PC-3 (cell line): ENCODE results near the gene BEND3. TPM values are rescaled to one million over a fixed set of nuclear protein-coding genes. Genes with fewer than 3 reads are reported as not detected.
A peak's percentile ranks its signal among the peaks of the same experiment; 100 is the strongest.

Source experiments
- ATAC-seq: fragments of 200-7000 bp; cut with Tn5 transposase; 2 replicates; pipeline ENCODE4 v1.9.1; 2020; ENCODE audit warnings: mild to moderate bottlenecking, moderate library complexity
- BruUV-seq: library from RNA; stranded (reverse); fragments of 400-500 nt; replicated peaks from 2 replicates; lab custom pipeline; 2021; lab: Mats Ljungman, UMichigan
- CTCF ChIA-PET: fragments of 300-600 bp; sonication (Branson Sonifier 250); formaldehyde crosslinking; loops from one replicate; lab custom pipeline; 2022; ENCODE audit warnings: antibody characterized with exemption; lab: Charles Lee
- POLR2A ChIA-PET: fragments of 300-600 bp; sonication (Branson Sonifier 250); formaldehyde crosslinking; loops from one replicate; lab custom pipeline; 2022; ENCODE audit warnings: antibody characterized with exemption; ENCODE audit not compliant: unreplicated experiment; lab: Charles Lee
- DNase-seq: peaks from one replicate; pipeline ENCODE4 v3.0.0-alpha.2; 2015
- H2AFZ ChIP-seq: fragments of 300-600 bp; sonication (generic); 2 replicates; pipeline ENCODE4 v1.6.0; 2016; ENCODE audit warnings: antibody characterized with exemption, low read length
- H3F3A ChIP-seq: fragments of 300-600 bp; sonication (generic); one replicate; pipeline ENCODE4 v1.6.0; 2017; ENCODE audit warnings: antibody characterized with exemption, low read length, control low read depth, mild to moderate bottlenecking; ENCODE audit not compliant: unreplicated experiment
- H3K27ac ChIP-seq: fragments of 300-600 bp; sonication (generic); 2 replicates; pipeline ENCODE4 v1.5.1; 2016; ENCODE audit warnings: mild to moderate bottlenecking, low read length
- H3K27me3 ChIP-seq: fragments of 300-600 bp; sonication (generic); 2 replicates; pipeline ENCODE4 v1.6.1; 2016; ENCODE audit warnings: low read length, mixed read lengths
- H3K36me3 ChIP-seq: fragments of 300-600 bp; sonication (generic); 2 replicates; pipeline ENCODE4 v1.6.1; 2016; ENCODE audit warnings: low read depth, mixed run types, low read length, mixed read lengths
- H3K4me1 ChIP-seq: fragments of 300-600 bp; sonication (generic); 2 replicates; pipeline ENCODE4 v1.5.1; 2016; ENCODE audit warnings: low read length; ENCODE audit not compliant: insufficient read depth
- H3K4me2 ChIP-seq: fragments of 300-600 bp; sonication (generic); 2 replicates; pipeline ENCODE4 v1.6.0; 2016; ENCODE audit warnings: low read length
- H3K4me3 ChIP-seq: fragments of 300-600 bp; sonication (generic); 2 replicates; pipeline ENCODE4 v1.5.1; 2016; ENCODE audit warnings: mild to moderate bottlenecking, low read length, mixed read lengths
- H3K79me2 ChIP-seq: fragments of 300-600 bp; sonication (generic); 2 replicates; pipeline ENCODE4 v1.6.1; 2017; ENCODE audit warnings: low read length, mixed read lengths
- H3K9ac ChIP-seq: fragments of 300-600 bp; sonication (generic); 2 replicates; pipeline ENCODE4 v1.6.0; 2016; ENCODE audit warnings: mild to moderate bottlenecking, low read length
- H3K9me2 ChIP-seq: fragments of 300-600 bp; sonication (generic); replicated peaks from 2 replicates; pipeline ENCODE4 v1.6.1; 2016; ENCODE audit warnings: mixed run types, low read length, mixed read lengths
- H3K9me3 ChIP-seq: fragments of 300-600 bp; sonication (generic); 2 replicates; pipeline ENCODE4 v1.6.1; 2016; ENCODE audit warnings: low read length, mixed read lengths
- H4K20me1 ChIP-seq: fragments of 300-600 bp; sonication (generic); 2 replicates; pipeline ENCODE4 v1.6.1; 2016; ENCODE audit warnings: low read length, mixed read lengths
- EZH2 ChIP-seq: fragments of 300-600 bp; sonication (generic); IDR thresholded peaks from one replicate; pipeline ENCODE4 v1.6.1; 2017; ENCODE audit warnings: antibody characterized with exemption, mild to moderate bottlenecking, low read length; ENCODE audit not compliant: unreplicated experiment
- EZH2phosphoT487 ChIP-seq: fragments of 300-600 bp; sonication (generic); IDR thresholded peaks from 2 replicates; pipeline ENCODE4 v1.6.1; 2018; ENCODE audit warnings: mild to moderate bottlenecking, antibody characterized with exemption, low read length, borderline replicate concordance
- intact Hi-C: fragments of 100-400 bp; cut with micrococcal nuclease; formaldehyde crosslinking; loops from 2 replicates; pipeline ENCODE4 v1.9.0; 2023
- total RNA-seq: library from RNA; depleted of rRNA; stranded (reverse); fragments of >200 nt; gene quantifications from 2 replicates; pipeline ENCODE4 v1.2.3, GENCODE V29; 2014
- TF ChIP-seq, protein P1 (sequence below): fragments of 300-600 bp; sonication (generic); conservative IDR thresholded peaks from 2 replicates; pipeline ENCODE4 v1.5.1; 2017; ENCODE audit warnings: antibody characterized with exemption, low read depth, mild to moderate bottlenecking, low read length

Gene BEND3
- total RNA-seq, 1 experiment from 2014 or later, result 4.5 TPM

- ATAC-seq (peak; percentile 55), DNase-seq (peak; percentile 41)
- Histone ChIP-seq H3K4me3 (peak overlapping the region; percentile 73), H4K20me1 (no peaks in the 10 kb centered on the region), H3F3A (no peaks in the 10 kb centered on the region), H3K4me1 (peaks cover 7% of the 10 kb centered on the region), H3K4me2 (peak overlapping the region; percentile 89), H3K9ac (peak overlapping the region; percentile 77), H3K36me3 (no peaks in the 10 kb centered on the region), H3K27me3 (no peaks in the 10 kb centered on the region), H2AFZ (peak overlapping the region; percentile 87), H3K27ac (no peak overlapping the region), H3K9me3 (no peaks in the 10 kb centered on the region), H3K9me2 (no peaks in the 10 kb centered on the region), H3K79me2 (peaks cover 11% of the 10 kb centered on the region; the same call in 1 of the 2 replicates)
- CTCF ChIA-PET, result interaction anchor here (0.7 kb wide), 1 partner anchor 88 kb away, joined by 3 read pairs; the partner anchor contains the start of gene MTRES1
- no TSS peak for BruUV-seq
- TF ChIP-seq EZH2 (no peak), EZH2phosphoT487 (no peak)
- TF ChIP-seq, protein P1, sequence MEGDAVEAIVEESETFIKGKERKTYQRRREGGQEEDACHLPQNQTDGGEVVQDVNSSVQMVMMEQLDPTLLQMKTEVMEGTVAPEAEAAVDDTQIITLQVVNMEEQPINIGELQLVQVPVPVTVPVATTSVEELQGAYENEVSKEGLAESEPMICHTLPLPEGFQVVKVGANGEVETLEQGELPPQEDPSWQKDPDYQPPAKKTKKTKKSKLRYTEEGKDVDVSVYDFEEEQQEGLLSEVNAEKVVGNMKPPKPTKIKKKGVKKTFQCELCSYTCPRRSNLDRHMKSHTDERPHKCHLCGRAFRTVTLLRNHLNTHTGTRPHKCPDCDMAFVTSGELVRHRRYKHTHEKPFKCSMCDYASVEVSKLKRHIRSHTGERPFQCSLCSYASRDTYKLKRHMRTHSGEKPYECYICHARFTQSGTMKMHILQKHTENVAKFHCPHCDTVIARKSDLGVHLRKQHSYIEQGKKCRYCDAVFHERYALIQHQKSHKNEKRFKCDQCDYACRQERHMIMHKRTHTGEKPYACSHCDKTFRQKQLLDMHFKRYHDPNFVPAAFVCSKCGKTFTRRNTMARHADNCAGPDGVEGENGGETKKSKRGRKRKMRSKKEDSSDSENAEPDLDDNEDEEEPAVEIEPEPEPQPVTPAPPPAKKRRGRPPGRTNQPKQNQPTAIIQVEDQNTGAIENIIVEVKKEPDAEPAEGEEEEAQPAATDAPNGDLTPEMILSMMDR, result no peak
- POLR2A ChIA-PET, result interaction anchor here (1.2 kb wide), 1 partner anchor 343 kb away, joined by 5 read pairs; the partner anchor contains the start of gene PDSS2
- intact Hi-C loops, result loop anchor here (10.0 kb wide), 1 partner anchor 781 kb away; no protein-coding TSS in a partner anchor
Observed at GRCh38 chr6:107115695-107116327, 496 bp upstream of the BEND3 start.

DNA sequence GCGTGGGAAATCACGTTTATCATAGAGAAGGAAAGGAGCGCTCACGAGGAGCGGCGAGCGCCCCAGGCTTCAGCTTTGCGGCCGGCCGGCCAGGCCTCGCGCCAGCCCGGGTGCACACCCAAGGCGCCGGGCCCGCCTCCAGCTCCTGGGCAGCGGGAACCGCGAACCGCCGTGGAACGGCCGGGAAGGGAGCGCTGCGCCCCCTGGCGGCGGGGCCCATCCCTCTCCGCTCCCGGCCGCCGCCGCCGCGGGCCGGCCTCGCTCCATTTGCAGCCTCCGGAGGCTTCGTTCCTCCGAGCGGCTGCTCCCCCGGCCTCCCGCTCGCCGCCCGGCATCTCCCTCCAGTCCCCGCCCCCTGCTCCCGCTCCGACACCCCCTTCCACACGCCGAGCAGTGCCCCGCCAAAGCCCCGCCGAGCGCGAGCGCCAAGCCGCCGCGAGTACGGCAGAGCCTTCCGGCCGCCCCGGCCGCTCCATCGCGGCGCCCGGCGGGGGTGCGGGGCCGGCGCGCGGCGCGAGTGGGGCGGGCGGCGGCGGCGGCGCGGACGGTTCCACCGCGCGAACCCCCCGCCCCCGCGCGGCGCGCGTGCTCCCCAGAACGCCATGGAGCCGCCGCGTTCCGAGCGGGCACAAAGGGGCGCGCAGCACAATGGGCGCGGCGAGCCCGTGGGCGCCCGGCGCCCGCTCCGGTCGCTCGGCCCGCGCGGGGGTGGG, 946 bp downstream of the BEND3 start:
- H3K4me2 ChIP-seq, result peak overlapping the region; percentile 97
- intact Hi-C loops, result loop anchor here (10.0 kb wide), 1 partner anchor 780 kb away; no protein-coding TSS in a partner anchor
- no peak overlapping the region for H3K27ac ChIP-seq
- ATAC-seq, result peak; percentile 68
- ChIA-PET CTCF (interaction anchor here (0.6 to 1.1 kb wide), 3 partner anchors 19 to 1338 kb away, joined by 3 to 9 read pairs (median 4); no protein-coding TSS in a partner anchor), POLR2A (no interaction called here)
- H2AFZ ChIP-seq, result peak overlapping the region; percentile 88
- H3K79me2 ChIP-seq, result peaks cover 11% of the 10 kb centered on the region; the same call in 1 of the 2 replicates
- no peaks in the 10 kb centered on the region for H3K9me2 ChIP-seq
- H3K27me3 ChIP-seq, result no peaks in the 10 kb centered on the region
- H3K9ac ChIP-seq, result peak overlapping the region; percentile 62
- H4K20me1 ChIP-seq, result no peaks in the 10 kb centered on the region
- BruUV-seq, result no TSS peak
- H3K4me1 ChIP-seq, result peaks cover 7% of the 10 kb centered on the region
- no peaks in the 10 kb centered on the region for H3F3A ChIP-seq
- H3K9me3 ChIP-seq, result no peaks in the 10 kb centered on the region
- TF ChIP-seq, protein P1, result peak; percentile 57
- no peak for TF ChIP-seq EZH2
- peak overlapping the region; percentile 76 for H3K4me3 ChIP-seq
- peak; percentile 81 for DNase-seq
- no peaks in the 10 kb centered on the region for H3K36me3 ChIP-seq
